NB4 (cell line): ENCODE results near the gene ADSS1.

ENCODE experiments used
- DNase-seq: peaks from one replicate; pipeline ENCODE4 v3.0.0; 2010; ENCODE audit warnings: low read depth
- H3K4me3 ChIP-seq: one replicate; pipeline ENCODE4 v1.5.1; 2011; ENCODE audit warnings: mild to moderate bottlenecking, low read depth, low read length, moderate library complexity
- MYC ChIP-seq: IDR thresholded peaks from 2 replicates; pipeline ENCODE4 v1.6.1; 2011; ENCODE audit warnings: low read depth, low read length
- POLR2A ChIP-seq: IDR thresholded peaks from 2 replicates; pipeline ENCODE4 v1.6.1; 2011; ENCODE audit warnings: mild to moderate bottlenecking; ENCODE audit not compliant: insufficient read length; ENCODE audit errors: extremely low read depth
- TF ChIP-seq, protein P1 (sequence below): IDR thresholded peaks from 2 replicates; pipeline ENCODE4 v1.6.1; 2011; ENCODE audit warnings: low read depth, low read length
- TF ChIP-seq, protein P2 (sequence below): IDR thresholded peaks from one replicate; pipeline ENCODE4 v1.5.1; 2012; ENCODE audit warnings: low read depth, low read length

ADSS1 gene

DNA sequence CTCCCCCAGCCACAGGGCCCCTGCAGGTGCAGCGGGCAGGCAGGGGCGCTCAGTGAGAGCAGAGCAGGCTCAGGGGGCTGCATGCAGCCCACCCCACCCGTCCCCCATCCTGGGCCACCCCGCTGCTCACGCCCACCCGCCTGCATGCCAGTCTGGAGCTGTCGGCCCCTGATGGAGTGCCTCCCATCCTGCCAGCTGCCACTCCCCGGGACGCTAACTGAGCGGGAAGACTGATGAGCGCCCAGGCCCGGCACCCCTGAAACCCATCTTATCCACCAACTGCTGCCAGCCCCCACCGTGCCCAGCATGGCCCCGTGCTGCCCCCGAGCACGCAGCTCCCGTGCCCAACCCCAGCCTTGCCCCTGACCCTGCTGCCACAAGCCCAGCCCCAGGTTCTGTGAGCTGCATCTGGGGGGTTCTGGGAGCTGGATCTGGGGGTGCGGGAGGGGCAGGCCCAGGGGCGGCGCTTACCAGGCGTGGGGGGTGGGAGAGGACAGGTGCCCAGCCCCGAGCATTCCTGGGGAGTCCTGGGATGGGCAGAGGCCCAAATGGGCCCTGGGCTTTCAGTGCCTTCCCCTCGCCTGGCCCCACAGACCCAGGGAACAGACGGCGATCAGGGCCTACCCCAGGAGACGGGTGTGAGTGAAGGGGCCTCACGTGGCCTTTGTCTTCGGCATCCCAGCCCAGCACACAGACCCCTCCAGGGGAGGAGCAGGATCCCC lies 58.2 kb downstream of the ADSS1 start:
- no peak for DNase-seq
- H3K4me3 ChIP-seq = no peak overlapping the region
- TF ChIP-seq, protein P1, sequence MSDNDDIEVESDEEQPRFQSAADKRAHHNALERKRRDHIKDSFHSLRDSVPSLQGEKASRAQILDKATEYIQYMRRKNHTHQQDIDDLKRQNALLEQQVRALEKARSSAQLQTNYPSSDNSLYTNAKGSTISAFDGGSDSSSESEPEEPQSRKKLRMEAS = no peak
- TF ChIP-seq POLR2A (no peak), MYC (no peak)
- TF ChIP-seq, protein P2, sequence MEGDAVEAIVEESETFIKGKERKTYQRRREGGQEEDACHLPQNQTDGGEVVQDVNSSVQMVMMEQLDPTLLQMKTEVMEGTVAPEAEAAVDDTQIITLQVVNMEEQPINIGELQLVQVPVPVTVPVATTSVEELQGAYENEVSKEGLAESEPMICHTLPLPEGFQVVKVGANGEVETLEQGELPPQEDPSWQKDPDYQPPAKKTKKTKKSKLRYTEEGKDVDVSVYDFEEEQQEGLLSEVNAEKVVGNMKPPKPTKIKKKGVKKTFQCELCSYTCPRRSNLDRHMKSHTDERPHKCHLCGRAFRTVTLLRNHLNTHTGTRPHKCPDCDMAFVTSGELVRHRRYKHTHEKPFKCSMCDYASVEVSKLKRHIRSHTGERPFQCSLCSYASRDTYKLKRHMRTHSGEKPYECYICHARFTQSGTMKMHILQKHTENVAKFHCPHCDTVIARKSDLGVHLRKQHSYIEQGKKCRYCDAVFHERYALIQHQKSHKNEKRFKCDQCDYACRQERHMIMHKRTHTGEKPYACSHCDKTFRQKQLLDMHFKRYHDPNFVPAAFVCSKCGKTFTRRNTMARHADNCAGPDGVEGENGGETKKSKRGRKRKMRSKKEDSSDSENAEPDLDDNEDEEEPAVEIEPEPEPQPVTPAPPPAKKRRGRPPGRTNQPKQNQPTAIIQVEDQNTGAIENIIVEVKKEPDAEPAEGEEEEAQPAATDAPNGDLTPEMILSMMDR = no peak

DNA sequence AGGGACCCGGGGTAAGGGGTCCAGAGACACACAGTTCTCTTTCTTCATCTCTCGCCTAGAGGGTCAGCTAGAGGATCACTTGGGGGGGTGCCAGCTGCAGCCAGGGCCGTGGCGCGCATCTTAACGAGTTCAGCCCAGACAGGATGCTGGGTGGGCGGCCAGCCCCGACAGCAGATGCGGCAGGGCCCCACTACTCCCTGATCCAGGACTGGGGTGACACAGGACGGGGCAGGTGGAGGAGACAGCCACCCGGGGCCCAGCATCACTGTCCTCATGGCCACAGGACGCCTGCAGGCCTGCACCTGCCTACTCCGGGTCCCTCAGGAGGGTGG lies 58.7 kb downstream of the ADSS1 start:
- H3K4me3 ChIP-seq = no peak overlapping the region
- DNase-seq = no peak
- TF ChIP-seq, protein P2 = no peak
- no peak for TF ChIP-seq POLR2A
- TF ChIP-seq, protein P1 = no peak
- TF ChIP-seq MYC = no peak

DNA sequence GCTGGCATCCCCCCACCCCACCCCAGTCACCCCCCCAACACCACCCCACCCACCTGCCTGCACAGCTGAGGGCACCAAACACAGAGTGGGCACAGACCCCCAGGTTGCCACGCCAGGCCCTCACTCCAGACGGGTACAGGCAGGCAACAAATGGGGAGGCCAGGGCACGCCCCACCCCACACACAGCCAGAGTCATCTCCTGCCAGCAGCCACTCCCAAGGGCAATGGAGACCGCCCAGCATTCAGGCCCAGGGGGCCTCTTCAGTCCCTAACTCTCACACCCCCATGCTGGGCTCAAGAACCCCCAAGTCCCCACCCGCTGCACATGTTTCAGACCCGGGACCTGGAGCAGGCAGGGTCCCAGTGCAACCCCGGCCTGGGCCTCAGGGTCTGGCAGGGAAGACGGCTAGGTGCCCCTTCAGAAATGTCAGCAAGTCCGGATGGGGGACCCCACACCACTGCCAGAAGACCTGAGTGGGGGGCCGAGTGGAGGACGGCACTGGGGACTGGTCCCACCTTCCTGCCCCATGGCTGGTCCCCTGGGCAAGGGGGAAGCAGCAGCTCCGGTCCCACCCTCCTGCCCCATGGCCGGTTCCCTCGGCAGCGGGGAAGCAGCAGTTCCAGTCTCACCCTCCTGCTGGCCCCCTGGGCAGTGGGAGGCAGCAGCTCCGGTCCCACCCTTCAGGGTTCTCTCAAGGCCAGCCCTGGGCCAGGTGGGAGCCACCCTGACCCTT lies 59.6 kb downstream of the ADSS1 start:
- no peak overlapping the region for H3K4me3 ChIP-seq
- TF ChIP-seq, protein P1 = no peak
- TF ChIP-seq POLR2A = no peak
- TF ChIP-seq, protein P2 = no peak
- no peak for TF ChIP-seq MYC
- no peak for DNase-seq

DNA sequence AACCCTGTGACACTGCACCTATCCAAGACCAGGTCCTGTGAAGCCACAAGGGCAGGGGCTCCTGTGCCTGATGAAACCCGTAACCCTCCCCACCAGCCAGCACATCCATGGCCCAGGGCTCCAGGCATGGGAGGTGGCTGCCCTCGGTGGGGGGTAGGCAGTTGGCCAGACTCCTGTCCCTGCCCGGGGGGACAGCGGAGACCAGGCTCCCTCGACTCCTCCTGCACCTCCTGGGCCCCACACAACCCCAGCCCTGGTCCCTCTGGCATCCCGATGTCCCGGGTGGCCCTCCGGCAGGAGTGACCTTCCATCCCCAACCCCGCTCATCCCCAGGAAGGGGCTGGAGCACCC lies 60.2 kb downstream of the ADSS1 start:
- no peak overlapping the region for H3K4me3 ChIP-seq
- TF ChIP-seq POLR2A = no peak
- TF ChIP-seq, protein P1 = no peak
- TF ChIP-seq MYC = no peak
- TF ChIP-seq, protein P2 = no peak
- DNase-seq = no peak

DNA sequence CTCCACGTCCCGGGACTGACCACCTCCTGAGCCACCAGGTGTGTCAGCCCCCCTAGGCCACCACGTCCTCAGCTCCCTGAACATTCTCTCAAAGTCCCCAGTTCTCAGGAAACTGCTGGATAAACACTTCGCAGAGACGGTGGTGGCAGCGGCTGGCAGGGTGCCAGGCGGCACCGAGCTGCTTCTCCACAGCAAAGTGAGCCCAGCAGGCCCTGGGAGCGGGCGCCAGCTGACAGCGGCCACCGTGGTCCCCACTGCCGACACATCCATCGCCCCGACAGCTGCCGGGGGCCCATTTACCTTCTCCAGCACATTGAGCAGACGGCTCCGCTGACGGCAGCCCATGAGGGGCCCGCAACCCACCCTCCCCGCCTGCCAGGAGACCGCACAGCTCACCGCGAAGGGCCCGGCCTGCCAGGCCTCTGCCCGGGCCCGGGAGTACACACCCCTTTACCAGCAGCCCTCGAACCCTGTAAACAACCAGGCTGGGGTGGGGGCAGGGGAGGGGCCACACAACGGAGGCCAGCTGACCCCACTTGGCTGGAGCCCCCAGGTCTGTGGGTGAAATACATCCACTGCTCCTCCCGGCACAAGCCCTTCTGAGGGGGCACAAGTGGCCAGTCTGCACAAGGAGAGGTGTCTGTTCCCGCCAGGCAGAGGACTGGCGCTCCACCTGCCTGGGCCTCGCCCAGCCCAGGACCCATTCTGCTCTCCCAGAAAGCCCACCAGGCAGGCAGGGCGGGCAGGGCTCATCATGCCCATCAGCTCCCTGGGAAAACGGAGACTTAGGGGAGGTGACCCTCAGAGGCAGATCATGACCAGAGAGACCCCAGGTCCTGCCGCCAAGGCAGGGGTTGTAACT lies 61.0 kb downstream of the ADSS1 start:
- no peak for DNase-seq
- no peak overlapping the region for H3K4me3 ChIP-seq
- TF ChIP-seq, protein P1 = no peak
- TF ChIP-seq, protein P2 = no peak
- TF ChIP-seq POLR2A (no peak), MYC (no peak)
